Central memory CD8-positive, alpha-beta T cell (primary cell): ENCODE measurements around the gene MS4A7.

Experiments
- ATAC-seq: fragments of 150-1000 bp; cut with Tn5 transposase; replicated peaks from 2 replicates; pipeline ENCODE4 v1.10.0; 2022; ENCODE audit warnings: mild to moderate bottlenecking, moderate FRiP score, moderate number of reproducible peaks; ENCODE audit not compliant: poor library complexity, severe bottlenecking; ENCODE audit errors: extremely low read depth
- DNase-seq, 2 donors: peaks; one replicate each; pipeline ENCODE4 v3.0.0; 2021; ENCODE audit warnings: low spot score in 2 of 2
- H3K27ac Mint-ChIP-seq: one replicate; pipeline ENCODE4 v1.8.0; 2022; ENCODE audit warnings: low read depth, mild to moderate bottlenecking, moderate library complexity, mixed read lengths
- H3K27me3 Mint-ChIP-seq: one replicate; pipeline ENCODE4 v1.8.0; 2022; ENCODE audit warnings: mixed read lengths
- H3K36me3 Mint-ChIP-seq: one replicate; pipeline ENCODE4 v1.8.0; 2022; ENCODE audit warnings: mild to moderate bottlenecking, moderate library complexity, mixed read lengths; ENCODE audit not compliant: insufficient read depth
- H3K4me1 Mint-ChIP-seq: one replicate; pipeline ENCODE4 v1.8.0; 2022; ENCODE audit warnings: mixed read lengths
- H3K4me3 Mint-ChIP-seq: one replicate; pipeline ENCODE4 v1.8.0; 2022; ENCODE audit warnings: mild to moderate bottlenecking, moderate library complexity, mixed read lengths
- H3K9me3 Mint-ChIP-seq: one replicate; pipeline ENCODE4 v1.8.0; 2022; ENCODE audit warnings: mixed read lengths

MS4A7 gene

DNA sequence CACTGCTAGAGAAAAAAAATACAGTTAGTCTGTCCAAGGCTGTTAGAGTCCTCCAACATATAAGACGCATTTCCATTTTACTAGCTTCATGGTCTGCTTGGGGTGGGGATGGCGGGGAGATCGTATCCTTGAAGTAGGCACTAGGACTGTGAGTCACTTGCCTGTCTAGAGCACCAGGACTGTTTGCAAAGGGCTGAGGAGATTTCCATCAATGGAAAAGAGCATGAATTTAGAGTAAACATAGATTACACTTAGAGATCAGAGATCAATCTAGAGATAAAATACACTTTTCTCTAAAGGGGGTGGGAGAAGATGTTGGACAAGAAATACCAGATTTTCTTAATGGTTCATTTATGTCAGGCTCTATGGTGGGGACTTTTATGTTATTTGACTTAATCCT is 1.7 kb upstream of the MS4A7 start:
- Mint-ChIP-seq H3K4me1 (peaks cover 7% of the 10 kb centered on the region), H3K27me3 (peaks cover 59% of the 10 kb centered on the region), H3K36me3 (peaks cover 1% of the 10 kb centered on the region), H3K27ac (no peak overlapping the region), H3K9me3 (no peaks in the 10 kb centered on the region), H3K4me3 (no peak overlapping the region)
- no peak for ATAC-seq
- no peak for DNase-seq

DNA sequence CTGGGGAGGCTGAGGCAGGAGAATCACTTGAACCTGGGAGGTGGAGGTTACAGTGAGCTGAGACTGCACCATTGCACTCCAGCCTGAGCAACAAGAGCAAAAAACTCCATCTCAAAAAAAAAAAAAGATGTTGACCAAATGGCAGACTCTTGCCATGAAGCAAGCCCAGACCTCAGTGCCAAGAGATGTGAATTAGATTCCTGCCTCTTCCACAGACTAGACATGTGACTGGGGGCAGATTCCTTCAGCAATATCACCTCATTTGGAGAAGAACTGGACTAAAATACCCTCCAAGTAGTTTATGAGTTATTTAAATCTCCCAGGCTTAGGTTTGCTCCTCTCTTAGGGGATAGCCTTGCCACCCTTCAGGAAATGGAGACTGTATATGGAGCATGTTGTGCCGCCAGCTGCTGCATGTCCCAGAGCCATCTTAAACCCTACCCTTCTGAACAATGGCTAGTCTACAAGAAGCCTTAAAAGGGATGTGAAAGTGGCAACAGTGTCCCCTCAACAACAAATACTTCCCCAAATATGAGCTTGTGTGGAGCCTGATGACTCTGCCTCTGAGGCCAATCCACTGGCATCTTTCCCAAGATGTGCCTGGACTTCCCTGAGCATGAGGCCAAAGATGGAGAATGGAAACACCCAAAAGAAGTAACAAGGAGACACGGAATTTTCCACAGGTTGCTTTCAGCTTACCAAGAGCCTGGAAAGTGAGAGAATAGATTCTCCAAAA is 763 bp upstream of the MS4A7 start:
- Mint-ChIP-seq H3K4me1 (peaks cover 7% of the 10 kb centered on the region), H3K36me3 (no peaks in the 10 kb centered on the region), H3K9me3 (no peaks in the 10 kb centered on the region), H3K4me3 (no peak overlapping the region), H3K27ac (no peak overlapping the region), H3K27me3 (peaks cover 49% of the 10 kb centered on the region)
- ATAC-seq (peak; percentile 43), DNase-seq (no peak)

DNA sequence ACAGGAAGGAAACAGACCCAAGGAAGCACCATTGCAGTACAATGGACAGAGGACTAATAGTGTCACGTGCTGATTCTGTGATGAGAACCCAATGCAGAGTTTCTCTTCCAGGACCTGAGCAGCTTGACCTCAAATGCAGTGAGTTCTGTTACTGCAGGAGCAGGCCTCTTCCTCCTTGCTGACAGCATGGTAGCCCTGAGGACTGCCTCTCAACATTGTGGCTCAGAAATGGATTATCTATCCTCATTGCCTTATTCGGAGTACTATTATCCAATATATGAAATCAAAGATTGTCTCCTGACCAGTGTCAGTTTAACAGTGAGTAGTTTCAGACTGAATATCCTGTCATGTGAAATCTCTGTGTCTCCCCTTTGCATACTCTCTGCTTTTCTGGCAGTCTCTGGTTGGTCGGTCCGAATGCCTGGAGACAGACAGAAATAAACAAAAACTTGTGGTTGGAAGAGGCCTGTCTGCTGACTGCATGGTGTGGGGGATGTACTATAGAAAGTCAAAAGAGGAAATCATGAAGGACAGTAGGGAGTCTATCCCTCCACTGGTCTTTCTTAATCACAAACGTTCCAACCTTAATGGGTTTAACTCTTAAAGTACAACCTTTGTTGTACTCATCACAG is 11.1 kb downstream of the MS4A7 start:
- no peaks in the 10 kb centered on the region for H3K4me1 Mint-ChIP-seq
- no peaks in the 10 kb centered on the region for H3K36me3 Mint-ChIP-seq
- no peaks in the 10 kb centered on the region for H3K9me3 Mint-ChIP-seq
- H3K27ac Mint-ChIP-seq, result no peak overlapping the region
- no peak overlapping the region for H3K4me3 Mint-ChIP-seq
- peak; percentile 36 for ATAC-seq
- DNase-seq, result no peak
- no peaks in the 10 kb centered on the region for H3K27me3 Mint-ChIP-seq

DNA sequence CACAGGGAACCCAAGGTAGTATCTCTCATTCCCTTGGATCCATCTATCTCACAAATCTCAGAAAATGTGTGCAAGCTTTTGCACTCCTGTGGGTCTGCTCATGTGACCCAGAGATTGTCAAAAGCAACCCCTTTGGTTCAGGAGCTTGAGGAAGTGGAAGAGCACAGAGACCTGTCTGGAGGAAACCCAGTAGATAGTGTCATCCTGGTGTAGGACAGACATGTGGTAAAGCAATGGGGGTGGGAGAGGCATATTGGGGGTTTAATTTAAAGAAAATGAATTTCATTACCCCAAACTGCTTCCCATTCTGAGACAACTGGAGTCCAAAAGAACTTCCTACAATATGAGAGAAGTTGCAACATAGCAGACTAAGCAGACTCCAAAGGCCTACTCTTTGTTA is 12.1 kb downstream of the MS4A7 start:
- H3K4me3 Mint-ChIP-seq, result no peak overlapping the region
- H3K9me3 Mint-ChIP-seq, result no peaks in the 10 kb centered on the region
- peaks cover 2% of the 10 kb centered on the region for H3K36me3 Mint-ChIP-seq
- ATAC-seq, result no peak
- no peak overlapping the region for H3K27ac Mint-ChIP-seq
- no peaks in the 10 kb centered on the region for H3K4me1 Mint-ChIP-seq
- no peak for DNase-seq
- H3K27me3 Mint-ChIP-seq, result no peaks in the 10 kb centered on the region

DNA sequence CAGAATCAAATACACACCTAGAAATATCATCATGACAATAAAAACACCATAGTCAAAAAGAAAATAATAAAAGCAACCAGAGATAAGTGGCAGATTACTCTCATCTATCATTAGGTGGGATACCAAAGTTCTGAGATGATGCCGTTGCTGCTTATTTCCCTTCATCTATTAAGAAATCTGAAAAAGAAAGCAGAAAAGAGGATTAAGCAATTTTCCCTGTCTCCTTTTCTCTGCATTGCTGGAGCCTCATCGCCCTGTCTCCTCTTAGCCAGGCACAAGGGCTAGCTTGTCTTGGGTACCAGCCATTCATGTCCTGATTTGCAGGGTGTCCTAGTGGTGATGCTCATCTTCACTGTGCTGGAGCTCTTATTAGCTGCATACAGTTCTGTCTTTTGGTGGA is 14.0 kb downstream of the MS4A7 start:
- DNase-seq (no peak), ATAC-seq (no peak)
- Mint-ChIP-seq H3K27me3 (peaks cover 12% of the 10 kb centered on the region), H3K4me3 (no peak overlapping the region), H3K4me1 (no peaks in the 10 kb centered on the region), H3K9me3 (no peaks in the 10 kb centered on the region), H3K27ac (no peak overlapping the region), H3K36me3 (peaks cover 2% of the 10 kb centered on the region)

DNA sequence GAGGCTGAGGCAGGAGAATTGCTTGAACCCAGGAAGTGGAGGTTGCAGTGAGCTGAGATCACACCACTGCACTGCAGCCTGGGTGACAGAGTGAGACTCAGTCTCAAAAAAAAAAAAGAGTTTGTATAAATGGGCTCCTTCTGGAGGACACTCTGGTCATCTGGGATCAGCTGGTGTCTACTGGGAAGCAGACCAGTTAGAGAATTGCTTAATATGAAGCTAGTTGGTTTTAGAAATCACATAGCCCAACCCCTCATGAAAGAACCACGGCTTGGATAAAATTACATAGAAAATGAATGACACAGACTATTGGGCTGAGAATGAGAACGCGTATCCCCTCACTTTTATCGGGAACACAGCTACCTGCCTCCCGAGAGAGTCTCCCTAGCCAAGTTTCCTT is 14.7 kb downstream of the MS4A7 start:
- Mint-ChIP-seq H3K27ac (no peak overlapping the region), H3K27me3 (peaks cover 18% of the 10 kb centered on the region), H3K4me3 (no peak overlapping the region), H3K36me3 (peaks cover 2% of the 10 kb centered on the region), H3K4me1 (no peaks in the 10 kb centered on the region), H3K9me3 (no peaks in the 10 kb centered on the region)
- no peak for DNase-seq
- no peak for ATAC-seq

DNA sequence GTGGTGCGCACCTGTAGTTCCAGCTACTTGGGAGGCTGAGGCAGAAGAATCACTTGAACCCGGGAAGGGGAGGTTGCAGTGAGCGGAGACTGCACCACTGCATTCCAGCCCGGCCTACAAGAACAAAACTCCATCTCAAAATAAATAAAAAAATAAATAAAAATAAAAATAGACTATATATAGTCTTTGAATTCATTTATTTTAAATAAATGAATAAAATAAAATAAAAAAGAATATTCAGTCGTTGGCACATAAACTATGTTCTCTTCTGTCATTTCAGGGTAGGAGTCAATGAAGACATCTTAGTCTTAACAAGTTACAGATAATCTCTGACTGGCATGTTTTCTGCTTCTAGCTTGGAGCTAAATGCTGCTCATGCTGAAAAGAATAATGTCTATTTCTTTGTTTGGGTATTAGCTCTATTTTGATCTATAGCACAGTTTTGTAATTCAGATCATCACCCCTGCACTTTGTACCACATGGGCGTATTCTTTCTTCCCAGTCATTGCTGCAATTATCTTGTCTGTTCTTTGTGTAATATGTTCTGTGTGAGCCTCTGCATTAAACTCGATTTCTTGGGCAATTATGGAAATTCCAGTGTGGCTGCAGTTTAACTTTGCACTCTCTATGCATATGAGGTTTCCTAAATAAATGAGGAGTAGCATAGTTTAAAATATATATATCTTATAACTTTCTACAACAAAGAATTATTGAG is 16.5 kb downstream of the MS4A7 start:
- H3K27me3 Mint-ChIP-seq, result peaks cover 20% of the 10 kb centered on the region
- no peak overlapping the region for H3K27ac Mint-ChIP-seq
- no peaks in the 10 kb centered on the region for H3K4me1 Mint-ChIP-seq
- no peak overlapping the region for H3K4me3 Mint-ChIP-seq
- no peaks in the 10 kb centered on the region for H3K9me3 Mint-ChIP-seq
- ATAC-seq, result no peak
- DNase-seq, result no peak
- H3K36me3 Mint-ChIP-seq, result peaks cover 2% of the 10 kb centered on the region

DNA sequence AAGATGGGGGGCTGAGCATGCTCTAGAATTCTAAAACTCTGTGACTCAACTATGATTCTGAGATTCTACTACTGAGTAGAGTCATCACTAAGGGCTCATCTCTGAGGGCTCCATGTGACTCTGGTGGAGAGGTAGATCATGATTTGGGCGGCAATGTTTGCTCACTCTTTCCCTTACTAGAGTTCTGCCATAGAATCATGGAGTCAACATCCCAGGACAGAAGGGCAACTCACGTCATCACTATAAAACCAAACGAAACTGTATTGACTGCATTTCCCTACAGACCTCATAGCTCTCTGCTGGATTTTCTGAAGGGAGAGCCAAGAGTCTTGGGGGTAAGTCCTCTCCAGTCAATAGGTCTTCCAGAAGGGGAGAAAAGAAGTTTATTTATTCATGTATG is 18.1 kb downstream of the MS4A7 start, which contains the start of gene MS4A14:
TSS of gene MS4A14 (plus strand) at position 78 of the 400 bp plus-strand sequence. CDS start at position 198, 120 bp downstream.
- peaks cover 20% of the 10 kb centered on the region for H3K27me3 Mint-ChIP-seq
- no peak within 1 kb of the TSS for H3K27ac Mint-ChIP-seq
- H3K4me1 Mint-ChIP-seq, result no peaks in the 10 kb centered on the region
- peaks cover 2% of the 10 kb centered on the region for H3K36me3 Mint-ChIP-seq
- no peak within 1 kb of the TSS for H3K4me3 Mint-ChIP-seq
- no peaks in the 10 kb centered on the region for H3K9me3 Mint-ChIP-seq
- no peak for ATAC-seq
- DNase-seq, result no peak

DNA sequence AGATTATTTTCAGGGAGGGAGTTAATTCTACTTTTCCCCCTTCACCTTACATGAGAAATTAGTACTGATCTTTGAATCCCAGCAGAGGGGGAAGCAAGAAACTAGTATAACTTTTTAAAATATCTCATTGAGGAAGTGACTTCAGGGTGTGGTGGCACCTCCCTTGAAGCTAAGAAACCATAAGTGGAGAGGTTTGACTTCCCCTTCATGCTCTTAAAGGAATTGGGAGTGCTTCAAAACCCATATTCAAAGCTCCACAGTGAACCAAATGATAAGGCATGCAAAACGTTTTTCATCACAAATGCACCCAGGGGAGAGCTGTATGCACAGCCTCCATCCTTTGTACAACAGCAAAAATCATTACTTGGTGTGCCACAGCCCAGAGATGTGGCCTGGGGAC is 18.5 kb downstream of the MS4A7 start:
- H3K36me3 Mint-ChIP-seq, result peaks cover 2% of the 10 kb centered on the region
- DNase-seq, result no peak
- no peak for ATAC-seq
- H3K4me1 Mint-ChIP-seq, result no peaks in the 10 kb centered on the region
- no peak overlapping the region for H3K27ac Mint-ChIP-seq
- peaks cover 20% of the 10 kb centered on the region for H3K27me3 Mint-ChIP-seq
- no peaks in the 10 kb centered on the region for H3K9me3 Mint-ChIP-seq
- no peak overlapping the region for H3K4me3 Mint-ChIP-seq

DNA sequence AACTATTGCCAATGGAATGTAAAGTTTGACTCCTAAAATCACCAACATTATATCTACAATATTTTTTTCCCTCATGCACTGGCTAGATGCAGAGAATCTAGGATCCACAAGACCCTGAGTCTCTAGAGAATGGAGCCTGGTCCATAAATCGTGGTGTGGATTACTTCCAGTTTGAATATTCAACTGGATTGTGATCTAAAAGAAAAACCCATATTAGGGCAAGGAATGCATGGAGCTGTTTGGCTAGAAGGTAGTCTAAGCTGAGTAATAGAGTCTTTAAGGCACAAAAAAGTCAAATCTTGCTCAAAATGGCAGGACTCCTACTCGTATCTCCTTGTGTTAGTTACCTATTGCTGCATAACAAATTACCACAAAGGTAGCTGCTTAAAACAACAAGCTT is 41.7 kb downstream of the MS4A7 start:
- ATAC-seq (no peak), DNase-seq (no peak)
- H3K27me3 Mint-ChIP-seq, result peaks cover 51% of the 10 kb centered on the region
- peaks cover 6% of the 10 kb centered on the region for H3K9me3 Mint-ChIP-seq
- no peaks in the 10 kb centered on the region for H3K4me1 Mint-ChIP-seq
- no peak overlapping the region for H3K27ac Mint-ChIP-seq
- no peak overlapping the region for H3K4me3 Mint-ChIP-seq
- no peaks in the 10 kb centered on the region for H3K36me3 Mint-ChIP-seq

DNA sequence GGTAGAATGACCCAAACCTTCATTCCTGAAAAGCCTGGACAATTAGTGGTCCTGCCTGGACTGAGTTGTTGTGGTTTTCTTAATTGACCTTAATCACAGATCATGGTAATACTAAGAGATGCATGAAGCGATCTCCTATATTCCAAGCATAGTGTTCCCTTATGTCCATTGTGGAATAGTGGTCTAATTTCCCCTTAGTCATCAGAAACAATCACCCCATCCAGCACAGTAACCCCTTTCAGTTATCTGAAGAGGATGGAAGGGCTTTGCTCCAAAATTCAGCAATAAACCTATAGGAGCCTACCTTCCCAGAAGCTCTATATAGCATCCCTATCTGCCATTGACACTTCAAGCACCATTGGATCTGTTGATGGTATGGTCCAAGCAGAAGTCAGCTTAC is 44.3 kb downstream of the MS4A7 start:
- Mint-ChIP-seq H3K36me3 (no peaks in the 10 kb centered on the region), H3K4me3 (no peak overlapping the region), H3K9me3 (peaks cover 6% of the 10 kb centered on the region), H3K27me3 (peaks cover 58% of the 10 kb centered on the region), H3K27ac (no peak overlapping the region), H3K4me1 (no peaks in the 10 kb centered on the region)
- DNase-seq (no peak), ATAC-seq (no peak)

DNA sequence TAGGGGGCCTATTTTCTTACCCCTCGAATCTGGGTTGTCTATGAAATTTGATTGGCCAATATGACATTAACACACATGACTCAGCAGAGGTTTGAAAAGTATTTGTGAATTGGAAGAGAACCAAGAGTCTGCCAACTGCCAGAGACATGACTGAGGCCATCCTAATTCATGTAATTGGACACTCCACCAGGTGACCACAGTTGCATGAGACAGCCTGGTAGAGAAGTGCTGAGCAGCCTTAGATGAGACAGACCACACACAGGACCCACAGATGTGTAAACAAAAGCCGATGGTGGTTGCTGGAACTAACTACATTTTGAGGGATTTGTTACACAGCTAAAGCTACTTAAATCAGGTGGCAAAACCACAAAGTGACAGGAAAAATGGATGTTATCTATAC is 50.2 kb downstream of the MS4A7 start:
- Mint-ChIP-seq H3K4me3 (no peak overlapping the region), H3K36me3 (no peaks in the 10 kb centered on the region), H3K27ac (no peak overlapping the region), H3K4me1 (no peaks in the 10 kb centered on the region), H3K27me3 (peaks cover 65% of the 10 kb centered on the region), H3K9me3 (no peaks in the 10 kb centered on the region)
- DNase-seq (no peak), ATAC-seq (no peak)

DNA sequence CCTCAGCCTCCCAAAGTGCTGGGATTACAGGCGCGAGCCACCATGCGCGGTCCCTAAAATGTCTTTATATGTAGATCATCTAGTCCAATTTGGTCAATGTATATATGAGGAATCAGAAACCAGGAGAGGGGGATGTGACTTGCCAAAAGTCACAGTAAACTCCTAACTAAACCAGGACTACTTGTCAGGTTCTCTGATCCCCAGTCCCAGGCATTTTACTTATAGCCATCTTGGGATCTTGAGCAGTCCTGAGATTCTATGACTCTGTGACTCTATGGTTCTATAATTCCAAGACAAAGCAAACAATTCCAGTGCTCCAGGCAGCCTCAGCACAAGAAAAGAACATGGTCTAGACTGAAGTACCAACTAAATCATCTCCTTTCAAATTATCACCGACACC is 50.9 kb downstream of the MS4A7 start, which contains the start of gene MS4A5:
TSS of gene MS4A5 (plus strand) at position 301 of the 400 bp plus-strand sequence. CDS start 103 bp downstream, outside the sequence.
- Mint-ChIP-seq H3K9me3 (no peaks in the 10 kb centered on the region), H3K36me3 (no peaks in the 10 kb centered on the region), H3K4me3 (no peak within 1 kb of the TSS), H3K27ac (no peak within 1 kb of the TSS), H3K4me1 (no peaks in the 10 kb centered on the region), H3K27me3 (peaks cover 65% of the 10 kb centered on the region)
- ATAC-seq (no peak), DNase-seq (no peak)
